GM12872 (cell line): ENCODE measurements around the gene BMAL1.

Source experiments
- CTCF ChIP-seq: IDR thresholded peaks from 3 replicates; pipeline ENCODE4 v1.5.1; 2011; ENCODE audit warnings: low read depth, mild to moderate bottlenecking, low read length, moderate library complexity; ENCODE audit not compliant: insufficient read depth

BMAL1 gene

GRCh38 chr11:13375798-13376197, 98.2 kb downstream of the BMAL1 start:
- TF ChIP-seq CTCF = no peak

DNA sequence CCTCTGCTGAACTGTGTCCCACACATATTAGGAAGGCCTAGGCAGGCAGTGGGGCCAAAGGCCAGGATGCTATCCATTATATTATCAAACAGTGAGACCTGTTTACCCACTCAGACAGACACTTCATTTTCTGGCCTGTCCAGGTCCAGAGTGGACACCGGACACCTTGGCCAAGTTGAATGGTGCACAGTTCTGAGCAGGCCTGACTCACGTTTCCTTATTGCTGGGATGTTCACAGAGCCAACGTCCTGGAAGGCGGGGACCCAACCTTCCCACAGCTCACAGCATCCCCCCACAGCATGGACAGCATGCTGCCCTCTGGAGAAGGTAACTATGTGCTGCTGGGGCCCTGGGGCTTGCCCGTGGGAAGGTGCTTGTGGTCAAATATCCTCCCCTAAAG, 98.8 kb downstream of the BMAL1 start:
- no peak for TF ChIP-seq CTCF

DNA sequence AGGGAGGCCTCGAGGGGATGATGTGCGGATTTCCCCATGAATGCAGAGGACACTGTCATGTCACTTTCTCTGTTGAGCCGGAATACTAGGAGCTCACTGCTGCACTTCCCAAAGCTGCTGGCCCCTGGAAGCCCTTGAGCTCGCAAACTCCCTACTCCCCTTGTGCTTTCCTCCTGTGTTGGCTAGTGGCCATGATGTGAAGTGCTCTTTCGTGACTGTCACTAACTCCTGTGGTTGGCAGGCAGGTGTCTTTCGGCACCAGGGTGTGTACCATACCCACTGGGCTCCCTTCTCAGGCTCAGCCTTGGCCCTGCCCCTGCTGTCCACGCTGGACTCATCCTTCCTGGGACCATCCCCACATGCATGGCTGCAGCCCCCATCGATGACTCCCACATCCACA, 99.2 kb downstream of the BMAL1 start:
- TF ChIP-seq CTCF = no peak

- TF ChIP-seq CTCF = no peak
Observed at GRCh38 chr11:13378316-13378715, 100.7 kb downstream of the BMAL1 start.

GRCh38 chr11:13380731-13381130, 103.1 kb downstream of the BMAL1 start:
- no peak for TF ChIP-seq CTCF

- TF ChIP-seq CTCF = no peak
Observed at GRCh38 chr11:13382751-13383150, 105.2 kb downstream of the BMAL1 start.

- peak; percentile 69 for TF ChIP-seq CTCF
Observed at GRCh38 chr11:13384908-13385640, 107.5 kb downstream of the BMAL1 start.
